ENCODE results near the gene MAPK8IP1. TPM values are rescaled to one million over a fixed set of nuclear protein-coding genes. Genes with fewer than 3 reads are reported as not detected.
A peak's percentile ranks its signal among the peaks of the same experiment; 100 is the strongest.
"Not testable (repeated sequence)": the region's sequence is repeated elsewhere in the genome, so short reads cannot be mapped to it uniquely, and the experiment has no call there.

Gene MAPK8IP1
- total and polyA plus RNA-seq, 8 donors: 21.3 to 49.7 (median 33.5) TPM

GRCh38 chr11:45899448-45900174, 14.2 kb downstream of the MAPK8IP1 start:
- WGBS, 2 donors: 1 to 2% methylated on average over 43 to 62 of the region's 62 CpGs
- ATAC-seq (peak; percentile 75 to 87 (median 82)), FAIRE-seq (no peak), DNase-seq (peak; percentile 88 to 96 (median 92))
- no peak for TF ChIP-seq CTCF (IDR thresholded peaks at IDR 0.05)
- peak overlapping the region; percentile 82 to 95 (median 88) for H3K27ac ChIP-seq
- intact Hi-C loops (cut with DNase I): no loop called here
- peak overlapping the region; percentile 35 to 65 (median 48) for H3K4me3 ChIP-seq
- peaks cover 0 to 11% (median 11%) of the 10 kb centered on the region in 3 donors for H3K4me1 ChIP-seq
- no peaks in the 10 kb centered on the region for H3K9me3 ChIP-seq
- peaks cover 0 to 14% (median 3%) of the 10 kb centered on the region in 3 donors for H3K36me3 ChIP-seq
- no peaks in the 10 kb centered on the region for H3K27me3 ChIP-seq

GRCh38 chr11:45900175-45900800, 14.8 kb downstream of the MAPK8IP1 start:
- H3K9me3 ChIP-seq; FAIRE-seq; H3K27me3 ChIP-seq; intact Hi-C loops (cut with DNase I): not testable (repeated sequence)
- H3K27ac ChIP-seq: peak overlapping the region; percentile 82 to 95 (median 88)
- H3K4me1 ChIP-seq: peaks cover 5 to 15% (median 15%) of the 10 kb centered on the region in 3 donors
- peak in 3 of 6 donors; percentile 46 to 81 (median 65) for DNase-seq
- H3K36me3 ChIP-seq: peaks cover 0 to 14% (median 3%) of the 10 kb centered on the region in 3 donors
- WGBS, 2 donors: 1% methylated on average over 24 to 39 of the region's 59 CpGs
- peak; percentile 9 to 43 (median 24) for ATAC-seq
- H3K4me3 ChIP-seq: peak overlapping the region; percentile 35 to 65 (median 48)

- no peak for TF ChIP-seq CTCF (IDR thresholded peaks at IDR 0.05)
Measured at GRCh38 chr11:45900916-45901617, 15.6 kb downstream of the MAPK8IP1 start.

GRCh38 chr11:45901626-45902025, 16.2 kb downstream of the MAPK8IP1 start:
- 76 to 80% methylated on average over 6 of the region's 6 CpGs for WGBS, 2 donors
- no peak for ATAC-seq

More at GRCh38 chr11:45900916-45901617, 15.6 kb downstream of the MAPK8IP1 start:
- intact Hi-C loops (cut with DNase I): no loop called here
- peaks cover 7 to 21% (median 18%) of the 10 kb centered on the region in 3 donors for H3K4me1 ChIP-seq
- H3K27me3 ChIP-seq: no peaks in the 10 kb centered on the region
- peaks cover 0 to 14% (median 3%) of the 10 kb centered on the region in 3 donors for H3K36me3 ChIP-seq
- ATAC-seq: peak; percentile 20 to 46 (median 36)
- DNase-seq: peak; percentile 67 to 90 (median 76)
- H3K9me3 ChIP-seq: no peaks in the 10 kb centered on the region
- no peak for FAIRE-seq
- H3K4me3 ChIP-seq: peak overlapping the region; percentile 35 to 65 (median 48)
- peak overlapping the region; percentile 67 to 95 (median 88) for H3K27ac ChIP-seq
- WGBS, 2 donors: 1 to 8% methylated on average over 8 of the region's 8 CpGs

More at GRCh38 chr11:45901626-45902025, 16.2 kb downstream of the MAPK8IP1 start:
- DNase-seq (peak in 2 of 6 donors; percentile 39 to 43), FAIRE-seq (no peak)
- no peak for TF ChIP-seq CTCF (IDR thresholded peaks at IDR 0.05)
- H3K27ac ChIP-seq: no peak overlapping the region
- H3K4me3 ChIP-seq: peak overlapping the region in 1 of 4 donors; percentile 49
- H3K27me3 ChIP-seq: no peaks in the 10 kb centered on the region
- H3K36me3 ChIP-seq: peaks cover 0 to 14% (median 3%) of the 10 kb centered on the region in 3 donors
- peaks cover 11 to 26% (median 16%) of the 10 kb centered on the region in 3 donors for H3K4me1 ChIP-seq
- intact Hi-C loops (cut with DNase I): no loop called here
- H3K9me3 ChIP-seq: no peaks in the 10 kb centered on the region
